ACHN (cell line): ENCODE measurements around the gene CARD18.
"Not testable (repeated sequence)": the region's sequence is repeated elsewhere in the genome, so short reads cannot be mapped to it uniquely, and the experiment has no call there.

ENCODE experiments used
- DNase-seq: peaks from one replicate; pipeline ENCODE4 v3.0.0-alpha.2; 2015
- in situ Hi-C: cut with HindIII; loops from 2 replicates; pipeline ENCODE4 v1.10.0; 2017; ENCODE audit warnings: low sequenced_read_pairs, low pct_ligation_motif_present, low pct_unique_long_range_greater_than_20kb

Gene CARD18

GRCh38 chr11:105100981-105101630 is 38.5 kb downstream of the CARD18 start:
- no peak for DNase-seq
- in situ Hi-C loops: no loop called here

DNA sequence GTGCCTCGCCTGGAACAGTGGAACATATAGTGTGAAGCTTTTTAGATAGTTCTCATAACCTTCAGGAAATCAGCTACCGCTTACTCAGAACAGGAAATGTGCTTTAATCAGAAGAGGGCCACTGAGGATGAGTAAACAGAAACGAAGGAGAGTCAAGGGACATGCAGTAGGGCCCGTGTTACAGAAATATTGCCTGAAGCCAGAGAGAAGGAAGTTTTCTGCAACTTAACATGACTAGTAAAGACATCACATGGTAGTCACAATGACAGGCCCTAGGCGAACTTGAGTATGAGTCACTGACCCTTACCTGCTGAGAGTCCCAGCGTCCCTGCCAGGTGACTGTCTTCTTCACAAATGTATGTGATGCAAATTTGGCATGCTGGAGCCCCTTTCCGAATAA is 39.4 kb downstream of the CARD18 start:
- no peak for DNase-seq
- in situ Hi-C loops: no loop called here

GRCh38 chr11:105099594-105099993 is 40.0 kb downstream of the CARD18 start:
- in situ Hi-C loops: not testable (repeated sequence)

GRCh38 chr11:105092256-105093239 is 47.0 kb downstream of the CARD18 start:
- in situ Hi-C loops: no loop called here
- no peak for DNase-seq

More at GRCh38 chr11:105099594-105099993, 40.0 kb downstream of the CARD18 start:
- not testable (repeated sequence) for DNase-seq
